GM20000 (cell line): ENCODE results near the gene PSD.

Experiments used
- DNase-seq: peaks from one replicate; pipeline ENCODE4 v3.0.0; 2012; ENCODE audit warnings: low spot score
- TF ChIP-seq, protein P1 (sequence below): IDR thresholded peaks from 2 replicates; pipeline ENCODE4 v1.5.1; 2012; ENCODE audit warnings: mild to moderate bottlenecking, control low read depth; ENCODE audit errors: extremely low read depth, missing control alignments

The PSD gene

GRCh38 chr10:102392306-102392705, 26.3 kb downstream of the PSD start:
- no peak for DNase-seq
- TF ChIP-seq, protein P1, sequence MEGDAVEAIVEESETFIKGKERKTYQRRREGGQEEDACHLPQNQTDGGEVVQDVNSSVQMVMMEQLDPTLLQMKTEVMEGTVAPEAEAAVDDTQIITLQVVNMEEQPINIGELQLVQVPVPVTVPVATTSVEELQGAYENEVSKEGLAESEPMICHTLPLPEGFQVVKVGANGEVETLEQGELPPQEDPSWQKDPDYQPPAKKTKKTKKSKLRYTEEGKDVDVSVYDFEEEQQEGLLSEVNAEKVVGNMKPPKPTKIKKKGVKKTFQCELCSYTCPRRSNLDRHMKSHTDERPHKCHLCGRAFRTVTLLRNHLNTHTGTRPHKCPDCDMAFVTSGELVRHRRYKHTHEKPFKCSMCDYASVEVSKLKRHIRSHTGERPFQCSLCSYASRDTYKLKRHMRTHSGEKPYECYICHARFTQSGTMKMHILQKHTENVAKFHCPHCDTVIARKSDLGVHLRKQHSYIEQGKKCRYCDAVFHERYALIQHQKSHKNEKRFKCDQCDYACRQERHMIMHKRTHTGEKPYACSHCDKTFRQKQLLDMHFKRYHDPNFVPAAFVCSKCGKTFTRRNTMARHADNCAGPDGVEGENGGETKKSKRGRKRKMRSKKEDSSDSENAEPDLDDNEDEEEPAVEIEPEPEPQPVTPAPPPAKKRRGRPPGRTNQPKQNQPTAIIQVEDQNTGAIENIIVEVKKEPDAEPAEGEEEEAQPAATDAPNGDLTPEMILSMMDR, result no peak

DNA sequence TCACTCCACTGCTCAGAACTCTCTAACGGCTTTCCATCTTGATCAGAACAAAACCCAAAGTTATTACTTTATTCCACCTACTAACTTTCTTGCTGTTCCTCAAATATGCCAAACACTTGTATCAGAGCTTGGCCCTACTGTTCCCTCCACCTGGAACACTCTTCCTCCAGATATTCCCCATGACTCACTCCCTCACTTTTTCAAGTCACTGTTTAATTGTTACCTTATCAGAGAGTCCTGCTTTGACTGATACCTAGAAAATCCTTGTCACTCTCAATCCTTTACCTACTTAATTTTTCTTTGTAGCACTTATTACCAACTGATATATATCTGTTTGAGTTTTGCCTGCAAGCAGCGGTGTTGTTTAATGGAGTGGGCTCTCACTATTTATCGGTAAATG, 28.7 kb downstream of the PSD start:
- TF ChIP-seq, protein P1, result no peak
- DNase-seq, result no peak

GRCh38 chr10:102384606-102385429, 33.8 kb downstream of the PSD start:
- TF ChIP-seq, protein P1, result no peak
- DNase-seq, result no peak

GRCh38 chr10:102384053-102384452, 34.5 kb downstream of the PSD start:
- DNase-seq, result no peak
- TF ChIP-seq, protein P1, result no peak

DNA sequence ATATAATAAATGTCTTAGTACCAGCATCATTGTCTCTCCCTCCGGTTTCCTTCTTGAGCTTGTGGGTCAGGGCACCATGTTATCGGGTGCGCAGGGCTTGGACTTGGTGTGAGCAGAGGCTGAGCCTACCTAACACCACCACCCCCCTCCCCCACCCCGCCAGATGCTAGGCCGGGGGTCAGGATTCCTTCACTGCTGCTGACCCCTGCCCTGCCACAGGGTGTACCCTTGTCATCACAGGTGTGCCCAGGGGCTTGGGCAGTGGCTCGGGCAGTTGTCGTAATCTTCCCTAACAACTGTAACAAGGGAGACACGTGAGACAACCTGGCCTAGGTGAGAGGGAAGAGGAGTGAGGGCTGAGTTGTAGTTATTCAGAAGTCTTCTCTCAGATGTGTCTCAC, 35.7 kb downstream of the PSD start:
- no peak for DNase-seq
- TF ChIP-seq, protein P1, result no peak

DNA sequence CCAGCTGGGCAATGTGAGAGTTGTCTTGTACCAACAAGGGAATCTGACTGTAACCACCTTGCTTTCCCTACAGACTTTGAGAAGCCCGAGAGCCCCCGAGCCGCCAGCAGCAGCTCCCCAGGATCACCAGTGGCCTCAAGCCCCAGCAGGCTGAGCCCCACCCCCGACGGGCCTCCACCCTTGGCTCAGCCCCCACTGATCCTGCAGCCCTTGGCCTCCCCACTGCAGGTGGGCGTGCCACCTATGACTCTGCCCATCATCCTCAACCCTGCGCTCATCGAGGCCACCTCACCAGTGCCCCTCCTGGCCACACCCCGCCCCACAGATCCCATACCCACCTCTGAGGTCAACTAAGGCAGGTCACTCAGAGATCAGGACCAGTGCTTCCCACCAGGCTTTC, 36.6 kb downstream of the PSD start:
- TF ChIP-seq, protein P1, result no peak
- no peak for DNase-seq

GRCh38 chr10:102379383-102379782, 39.2 kb downstream of the PSD start:
- TF ChIP-seq, protein P1, result no peak
- no peak for DNase-seq
